GM23338 (cell line): ENCODE data around the gene TYROBP.

Experiments used
- CREB1 ChIP-seq: fragments of 250-450 bp; sonication (Bioruptor Pico); IDR thresholded peaks from 2 replicates; pipeline ENCODE4 v1.5.0; 2020; ENCODE audit warnings: low read depth, mild to moderate bottlenecking, moderate library complexity
- CTCF ChIP-seq, 2 experiments: fragments of 200-600 bp in 1 of 2; sonication (generic) in 1 of 2; conservative IDR thresholded peaks; 2 replicates each; pipeline versions ENCODE4 v1.5.1 to v1.6.1; 2016 to 2017; ENCODE audit warnings: antibody characterized with exemption in 2 of 2, low read depth in 2 of 2, mild to moderate bottlenecking in 2 of 2, moderate library complexity in 1 of 2
- ETS1 ChIP-seq: IDR thresholded peaks from 2 replicates; pipeline ENCODE4 v1.6.1; 2016; ENCODE audit warnings: antibody characterized with exemption
- EZH2 ChIP-seq: fragments of 200-600 bp; sonication (generic); IDR thresholded peaks from one replicate; pipeline ENCODE4 v1.8.0; 2017; ENCODE audit warnings: antibody characterized with exemption, mild to moderate bottlenecking, low read depth; ENCODE audit not compliant: unreplicated experiment
- EZH2phosphoT487 ChIP-seq: fragments of 200-600 bp; sonication (generic); IDR thresholded peaks from one replicate; pipeline ENCODE4 v1.8.1; 2018; ENCODE audit warnings: antibody characterized with exemption; ENCODE audit not compliant: unreplicated experiment
- JUNB ChIP-seq: IDR thresholded peaks from one replicate; pipeline ENCODE4 v1.6.1; 2016; ENCODE audit warnings: antibody characterized with exemption; ENCODE audit not compliant: unreplicated experiment
- NANOG ChIP-seq: IDR thresholded peaks from 2 replicates; pipeline ENCODE4 v1.6.1; 2016; ENCODE audit warnings: antibody characterized with exemption, borderline replicate concordance
- POLR2AphosphoS5 ChIP-seq: IDR thresholded peaks from 2 replicates; pipeline ENCODE4 v1.6.1; 2016; ENCODE audit warnings: antibody characterized with exemption, low read depth
- REST ChIP-seq: IDR thresholded peaks from one replicate; pipeline ENCODE4 v1.6.1; 2018; ENCODE audit warnings: antibody characterized with exemption; ENCODE audit not compliant: unreplicated experiment
- ZNF114 ChIP-seq: fragments of 250-450 bp; sonication (Bioruptor Pico); IDR thresholded peaks from 2 replicates; pipeline ENCODE4 v1.5.0; 2020; ENCODE audit warnings: mild to moderate bottlenecking, moderate library complexity
- ZNF331 ChIP-seq: fragments of 250-450 bp; sonication (Bioruptor Pico); IDR thresholded peaks from 2 replicates; pipeline ENCODE4 v1.5.0; 2020; ENCODE audit warnings: low read depth, mild to moderate bottlenecking, moderate library complexity
- TF ChIP-seq, protein P1 (sequence below): fragments of 250-450 bp; sonication (Bioruptor Pico); IDR thresholded peaks from 2 replicates; pipeline ENCODE4 v1.5.0; 2020; ENCODE audit warnings: mild to moderate bottlenecking, moderate library complexity

DNA sequence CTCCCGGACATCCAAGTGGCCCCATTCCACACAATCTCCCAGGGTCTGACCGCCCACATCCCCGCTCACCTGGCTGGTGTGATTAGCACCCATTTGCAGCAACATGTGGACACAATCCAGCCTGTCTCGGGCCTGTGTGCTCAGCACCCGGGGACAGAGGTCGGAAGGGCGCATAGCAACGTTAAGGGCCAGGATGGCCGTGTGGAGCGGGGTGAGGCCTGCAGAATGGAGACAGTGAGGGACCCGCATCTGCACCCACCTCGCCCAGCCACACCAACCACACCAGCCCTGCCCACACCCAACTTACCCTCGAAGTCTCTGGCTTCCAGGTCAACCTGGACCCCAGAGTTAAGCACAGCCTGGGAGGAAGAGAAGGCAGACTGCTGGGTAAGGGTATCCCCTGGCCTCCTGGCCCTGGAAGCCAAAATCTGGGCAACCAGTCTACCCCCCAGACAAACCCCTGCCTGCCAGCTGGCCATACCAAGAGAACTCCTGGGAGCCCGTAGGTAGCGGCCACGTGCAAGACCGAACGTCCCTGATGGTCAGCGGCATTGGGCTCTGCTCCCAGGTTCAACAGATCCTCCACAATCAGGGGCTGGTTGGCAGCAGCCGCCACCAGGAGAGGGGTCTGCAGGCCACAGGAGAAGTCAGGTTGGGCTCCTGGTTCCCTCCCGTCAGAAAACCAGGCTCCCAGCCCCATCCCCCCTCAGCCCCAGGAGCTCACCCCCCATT, 12.0 kb downstream of the TYROBP start:
- no peak for TF ChIP-seq CTCF (conservative IDR thresholded peaks at IDR 0.05; ENCODE audit: low read depth in 2 of 2)
- TF ChIP-seq POLR2AphosphoS5 = no peak
- TF ChIP-seq REST = no peak
- TF ChIP-seq EZH2phosphoT487 = no peak
- TF ChIP-seq EZH2 = no peak
- no peak for TF ChIP-seq CREB1 (CRISPR knock-in tag)
- no peak for TF ChIP-seq JUNB
- TF ChIP-seq, protein P1, sequence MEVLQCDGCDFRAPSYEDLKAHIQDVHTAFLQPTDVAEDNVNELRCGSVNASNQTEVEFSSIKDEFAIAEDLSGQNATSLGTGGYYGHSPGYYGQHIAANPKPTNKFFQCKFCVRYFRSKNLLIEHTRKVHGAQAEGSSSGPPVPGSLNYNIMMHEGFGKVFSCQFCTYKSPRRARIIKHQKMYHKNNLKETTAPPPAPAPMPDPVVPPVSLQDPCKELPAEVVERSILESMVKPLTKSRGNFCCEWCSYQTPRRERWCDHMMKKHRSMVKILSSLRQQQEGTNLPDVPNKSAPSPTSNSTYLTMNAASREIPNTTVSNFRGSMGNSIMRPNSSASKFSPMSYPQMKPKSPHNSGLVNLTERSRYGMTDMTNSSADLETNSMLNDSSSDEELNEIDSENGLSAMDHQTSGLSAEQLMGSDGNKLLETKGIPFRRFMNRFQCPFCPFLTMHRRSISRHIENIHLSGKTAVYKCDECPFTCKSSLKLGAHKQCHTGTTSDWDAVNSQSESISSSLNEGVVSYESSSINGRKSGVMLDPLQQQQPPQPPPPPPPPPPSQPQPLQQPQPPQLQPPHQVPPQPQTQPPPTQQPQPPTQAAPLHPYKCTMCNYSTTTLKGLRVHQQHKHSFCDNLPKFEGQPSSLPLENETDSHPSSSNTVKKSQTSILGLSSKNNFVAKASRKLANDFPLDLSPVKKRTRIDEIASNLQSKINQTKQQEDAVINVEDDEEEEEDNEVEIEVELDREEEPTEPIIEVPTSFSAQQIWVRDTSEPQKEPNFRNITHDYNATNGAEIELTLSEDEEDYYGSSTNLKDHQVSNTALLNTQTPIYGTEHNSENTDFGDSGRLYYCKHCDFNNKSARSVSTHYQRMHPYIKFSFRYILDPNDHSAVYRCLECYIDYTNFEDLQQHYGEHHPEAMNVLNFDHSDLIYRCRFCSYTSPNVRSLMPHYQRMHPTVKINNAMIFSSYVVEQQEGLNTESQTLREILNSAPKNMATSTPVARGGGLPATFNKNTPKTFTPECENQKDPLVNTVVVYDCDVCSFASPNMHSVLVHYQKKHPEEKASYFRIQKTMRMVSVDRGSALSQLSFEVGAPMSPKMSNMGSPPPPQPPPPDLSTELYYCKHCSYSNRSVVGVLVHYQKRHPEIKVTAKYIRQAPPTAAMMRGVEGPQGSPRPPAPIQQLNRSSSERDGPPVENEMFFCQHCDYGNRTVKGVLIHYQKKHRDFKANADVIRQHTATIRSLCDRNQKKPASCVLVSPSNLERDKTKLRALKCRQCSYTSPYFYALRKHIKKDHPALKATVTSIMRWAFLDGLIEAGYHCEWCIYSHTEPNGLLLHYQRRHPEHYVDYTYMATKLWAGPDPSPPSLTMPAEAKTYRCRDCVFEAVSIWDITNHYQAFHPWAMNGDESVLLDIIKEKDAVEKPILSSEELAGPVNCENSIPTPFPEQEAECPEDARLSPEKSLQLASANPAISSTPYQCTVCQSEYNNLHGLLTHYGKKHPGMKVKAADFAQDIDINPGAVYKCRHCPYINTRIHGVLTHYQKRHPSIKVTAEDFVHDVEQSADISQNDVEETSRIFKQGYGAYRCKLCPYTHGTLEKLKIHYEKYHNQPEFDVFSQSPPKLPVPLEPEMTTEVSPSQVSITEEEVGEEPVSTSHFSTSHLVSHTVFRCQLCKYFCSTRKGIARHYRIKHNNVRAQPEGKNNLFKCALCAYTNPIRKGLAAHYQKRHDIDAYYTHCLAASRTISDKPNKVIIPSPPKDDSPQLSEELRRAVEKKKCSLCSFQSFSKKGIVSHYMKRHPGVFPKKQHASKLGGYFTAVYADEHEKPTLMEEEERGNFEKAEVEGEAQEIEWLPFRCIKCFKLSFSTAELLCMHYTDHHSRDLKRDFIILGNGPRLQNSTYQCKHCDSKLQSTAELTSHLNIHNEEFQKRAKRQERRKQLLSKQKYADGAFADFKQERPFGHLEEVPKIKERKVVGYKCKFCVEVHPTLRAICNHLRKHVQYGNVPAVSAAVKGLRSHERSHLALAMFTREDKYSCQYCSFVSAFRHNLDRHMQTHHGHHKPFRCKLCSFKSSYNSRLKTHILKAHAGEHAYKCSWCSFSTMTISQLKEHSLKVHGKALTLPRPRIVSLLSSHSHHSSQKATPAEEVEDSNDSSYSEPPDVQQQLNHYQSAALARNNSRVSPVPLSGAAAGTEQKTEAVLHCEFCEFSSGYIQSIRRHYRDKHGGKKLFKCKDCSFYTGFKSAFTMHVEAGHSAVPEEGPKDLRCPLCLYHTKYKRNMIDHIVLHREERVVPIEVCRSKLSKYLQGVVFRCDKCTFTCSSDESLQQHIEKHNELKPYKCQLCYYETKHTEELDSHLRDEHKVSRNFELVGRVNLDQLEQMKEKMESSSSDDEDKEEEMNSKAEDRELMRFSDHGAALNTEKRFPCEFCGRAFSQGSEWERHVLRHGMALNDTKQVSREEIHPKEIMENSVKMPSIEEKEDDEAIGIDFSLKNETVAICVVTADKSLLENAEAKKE = no peak
- TF ChIP-seq ETS1 = no peak
- no peak for TF ChIP-seq NANOG
- no peak for TF ChIP-seq ZNF114 (CRISPR knock-in tag)
- no peak for TF ChIP-seq ZNF331 (CRISPR knock-in tag)
